ENCODE measurements around the gene CHRNB4. TPM values are rescaled to one million over a fixed set of nuclear protein-coding genes. Genes with fewer than 3 reads are reported as not detected.

Gene CHRNB4
- total and polyA plus RNA-seq, 2 of the 8 experiments (the other 6 are each of a cell fraction or from before 2014, with no cell fraction given), result 2.4 to 4.5 TPM

- ChIA-PET POLR2A (ENCODE audit: partially characterized antibody) (no interaction called here), CTCF (ENCODE audit: partially characterized antibody) (interaction anchor here (1.1 to 10.9 kb wide), 7 partner anchors 11 to 115 kb away, joined by 3 to 256 read pairs (median 29); partner anchors contain the start of gene CHRNA3)
- Histone ChIP-seq H3K27ac (ENCODE audit: low read depth, low read length) (no peak overlapping the region), H3K18ac (ENCODE audit: extremely low read depth, low read length) (no peak overlapping the region), H4K20me1 (replicated peaks in 1 of 2; ENCODE audit: control insufficient read depth in 1 of 2, insufficient read depth in 2 of 2, low read length in 2 of 2) (no peaks in the 10 kb centered on the region), H3K4ac (replicated peaks; ENCODE audit: insufficient read length, low read depth, low read length) (no peak overlapping the region), H2AFZ (ENCODE audit: low read length) (no peak overlapping the region), H3K56ac (replicated peaks; ENCODE audit: insufficient read length, low read depth, low read length) (no peak overlapping the region), H3K23me2 (ENCODE audit: low read depth, low read length) (peaks cover 7% of the 10 kb centered on the region; the same call in 1 of the 2 replicates), H4K91ac (replicated peaks; ENCODE audit: insufficient read length, low read length) (no peak overlapping the region), H4K5ac (ENCODE audit: insufficient read length, low read depth, low read length) (no peak overlapping the region), H2BK12ac (ENCODE audit: low read depth, low read length) (no peak overlapping the region), H3K79me1 (ENCODE audit: low read depth, low read length) (no peaks in the 10 kb centered on the region), H3K4me3 (ENCODE audit: extremely low read depth in 1 of 4, insufficient read depth in 2 of 4, low read depth in 3 of 4, low read length in 4 of 4) (no peak overlapping the region), H4K8ac (ENCODE audit: extremely low read depth, insufficient read depth, low read length) (no peak overlapping the region), H3K14ac (ENCODE audit: insufficient read length) (no peak overlapping the region), H3K27me3 (replicated peaks in 1 of 4; ENCODE audit: control insufficient read depth in 3 of 4, extremely low read depth in 1 of 4, insufficient read depth in 3 of 4, low read length in 3 of 4) (peaks cover 0 to 6% (median 4%) of the 10 kb centered on the region in 4 experiments; a peak in 2 of 7 replicates), H2BK20ac (ENCODE audit: low read length) (no peak overlapping the region), H3K79me2 (ENCODE audit: control insufficient read depth in 1 of 2, insufficient read depth in 2 of 2, low read length in 2 of 2) (no peaks in the 10 kb centered on the region), H3K9me3 (ENCODE audit: insufficient read depth in 2 of 2, low read depth in 1 of 2, low read length in 1 of 2) (no peaks in the 10 kb centered on the region), H2BK15ac (ENCODE audit: low read length) (no peak overlapping the region), H3K23ac (ENCODE audit: insufficient read length) (no peak overlapping the region), H2BK120ac (replicated peaks; ENCODE audit: low read depth, low read length) (no peak overlapping the region), H3K36me3 (ENCODE audit: control insufficient read depth in 2 of 4, insufficient read depth in 4 of 4, low read length in 3 of 4) (peaks cover 0 to 4% (median 0%) of the 10 kb centered on the region in 4 experiments; a peak in 1 of 8 replicates), H2AK5ac (ENCODE audit: low read depth, low read length) (no peak overlapping the region), H2BK5ac (ENCODE audit: low read depth, low read length) (no peak overlapping the region), H3K4me2 (ENCODE audit: insufficient read depth in 1 of 2, low read depth in 2 of 2, low read length in 2 of 2) (no peak overlapping the region), H3K4me1 (replicated peaks in 1 of 4; ENCODE audit: control insufficient read depth in 3 of 4, insufficient read depth in 4 of 4, low read length in 3 of 4) (peaks cover 0 to 7% (median 2%) of the 10 kb centered on the region in 4 experiments; a peak in 4 of 7 replicates), H3K9ac (replicated peaks in 1 of 4; ENCODE audit: extremely low read depth in 1 of 4, low read depth in 3 of 4, low read length in 3 of 4) (no peak overlapping the region)
- WGBS, 2 experiments (ENCODE audit: extremely low coverage in 1 of 2, insufficient coverage in 1 of 2, insufficient read length in 1 of 2, insufficient replicate concordance in 2 of 2, low coverage in 1 of 2, low lambda C conversion rate in 2 of 2, missing lambda C conversion rate in 1 of 2), result 86% methylated on average over 2 of the region's 2 CpGs; no CpG with 5 or more reads in 1 of the 2 experiments
- DNase-seq (ENCODE audit: low read depth in 1 of 2, low spot score in 2 of 2) (no peak), FAIRE-seq (no peak)
- TF ChIP-seq JUND (IDR thresholded peaks at IDR 0.05; ENCODE audit: low read length), result no peak
- TF ChIP-seq USF2 (IDR thresholded peaks at IDR 0.05; ENCODE audit: low read length), result no peak
- TF ChIP-seq ATF3 (IDR thresholded peaks at IDR 0.05; ENCODE audit: insufficient read depth, low read depth, low read length), result no peak
- TF ChIP-seq NANOG (IDR thresholded peaks at IDR 0.05; ENCODE audit: insufficient read depth, low read depth, low read length, poor library complexity, severe bottlenecking), result no peak
- no peak for TF ChIP-seq SIN3A (conservative IDR thresholded peaks at IDR 0.05 in 1 of 2, IDR thresholded peaks at IDR 0.05 in 1 of 2; ENCODE audit: low read depth in 1 of 2, low read length in 2 of 2)
- TF ChIP-seq CHD2 (IDR thresholded peaks at IDR 0.05; ENCODE audit: low read length), result no peak
- TF ChIP-seq ZNF274 (IDR thresholded peaks at IDR 0.05; ENCODE audit: borderline replicate concordance, extremely low read depth, low read length), result no peak
- TF ChIP-seq HDAC2 (IDR thresholded peaks at IDR 0.05; ENCODE audit: borderline replicate concordance in 1 of 2, low read depth in 2 of 2, low read length in 2 of 2), result no peak
- TF ChIP-seq GTF2F1 (IDR thresholded peaks at IDR 0.05; ENCODE audit: borderline replicate concordance, low read depth, low read length), result no peak
- no peak for TF ChIP-seq BACH1 (IDR thresholded peaks at IDR 0.05; ENCODE audit: low read length)
- TF ChIP-seq TEAD4 (IDR thresholded peaks at IDR 0.05; ENCODE audit: low read depth, low read length), result no peak
Measured at GRCh38 chr15:78636378-78636859, 4.6 kb downstream of the CHRNB4 start.
